SK-N-SH (cell line): ENCODE results near the gene EN2. TPM values are rescaled to one million over a fixed set of nuclear protein-coding genes. Genes with fewer than 3 reads are reported as not detected.

Experiments used
- CTCF ChIA-PET: fragments of 300-600, 350-600 bp; formaldehyde crosslinking; extraction: SDS; loops from one replicate; lab custom pipeline; 2021; lab: Yijun Ruan, JAX
- POLR2A ChIA-PET: fragments of 350-600 bp; sonication (Branson Sonifier 250); formaldehyde crosslinking; extraction: SDS; loops from one replicate; lab custom pipeline; 2020; ENCODE audit warnings: antibody characterized with exemption, inconsistent platforms; lab: Yijun Ruan, JAX
- DNase-seq: peaks from one replicate; pipeline ENCODE4 v3.0.0; 2012
- H2AFZ ChIP-seq: fragments of 200-600 bp; sonication (generic); 2 replicates; pipeline ENCODE4 v1.8.1; 2016; ENCODE audit warnings: antibody characterized with exemption, mild to moderate bottlenecking, low read depth
- H3F3A ChIP-seq: fragments of 200-600 bp; sonication (generic); replicated peaks from 2 replicates; pipeline ENCODE3; 2016; ENCODE audit warnings: antibody characterized with exemption, mild to moderate bottlenecking; ENCODE audit not compliant: insufficient read depth
- H3K27ac ChIP-seq, 2 experiments: fragments of 200-500 bp in 1 of 2; fragments of 200-600 bp in 1 of 2; sonication (Bioruptor generic) in 1 of 2; sonication (generic), shearing (Covaris generic) in 1 of 2; 2 replicates each; pipeline versions ENCODE4 v1.5.1 to v1.6.1; 2014 to 2016; ENCODE audit warnings: low read depth in 2 of 2, inconsistent platforms in 1 of 2, low read length in 1 of 2, mild to moderate bottlenecking in 1 of 2, mixed read lengths in 1 of 2
- H3K27me3 ChIP-seq: fragments of 200-600 bp; sonication (generic), shearing (Covaris generic); 2 replicates; pipeline ENCODE4 v1.6.1; 2016; ENCODE audit warnings: mixed run types; ENCODE audit not compliant: insufficient read depth
- H3K36me3 ChIP-seq, 2 experiments: fragments of 200-500 bp in 1 of 2; fragments of 200-600 bp in 1 of 2; sonication (Bioruptor generic) in 1 of 2; sonication (generic) in 1 of 2; replicated peaks in 1 of 2; 2 replicates each; pipeline versions ENCODE3 to v1.5.1; 2014 to 2016; ENCODE audit warnings: low read length in 1 of 2, mild to moderate bottlenecking in 1 of 2; ENCODE audit not compliant: insufficient read depth in 2 of 2, control insufficient read depth in 1 of 2
- H3K4me1 ChIP-seq, 2 experiments: fragments of 200-500 bp in 1 of 2; fragments of 200-600 bp in 1 of 2; sonication (Bioruptor generic) in 1 of 2; sonication (generic), shearing (Covaris generic) in 1 of 2; 2 replicates each; pipeline versions ENCODE4 v1.5.1 to v1.6.1; 2014 to 2016; ENCODE audit warnings: low read depth in 1 of 2, low read length in 1 of 2, mixed run types in 1 of 2; ENCODE audit not compliant: insufficient read depth in 2 of 2, control insufficient read depth in 1 of 2
- H3K4me2 ChIP-seq: fragments of 200-600 bp; sonication (generic), shearing (Covaris generic); 2 replicates; pipeline ENCODE4 v1.6.1; 2017; ENCODE audit warnings: mixed run types
- H3K4me3 ChIP-seq, 2 experiments: fragments of 200-500 bp in 1 of 2; fragments of 200-600 bp in 1 of 2; sonication (Bioruptor generic) in 1 of 2; sonication (generic), shearing (Covaris generic) in 1 of 2; 2 replicates each; pipeline versions ENCODE4 v1.5.1 to v1.8.1; 2014 to 2016; ENCODE audit warnings: low read depth in 2 of 2, inconsistent platforms in 1 of 2, low read length in 1 of 2, mild to moderate bottlenecking in 1 of 2, mixed read lengths in 1 of 2, moderate library complexity in 1 of 2
- H3K79me2 ChIP-seq: fragments of 200-600 bp; sonication (generic); 2 replicates; pipeline ENCODE4 v1.8.1; 2017; ENCODE audit warnings: mild to moderate bottlenecking; ENCODE audit not compliant: insufficient read depth
- H3K9ac ChIP-seq: fragments of 200-600 bp; sonication (generic); 2 replicates; pipeline ENCODE4 v1.6.1; 2017; ENCODE audit warnings: mixed run types
- H3K9me2 ChIP-seq: fragments of 200-600 bp; sonication (generic); 2 replicates; pipeline ENCODE4 v1.6.1; 2017; ENCODE audit warnings: mixed run types
- H3K9me3 ChIP-seq: fragments of 200-600 bp; sonication (generic); 2 replicates; pipeline ENCODE4 v1.6.1; 2017; ENCODE audit warnings: mixed run types, mild to moderate bottlenecking, moderate library complexity
- H4K20me1 ChIP-seq: fragments of 200-600 bp; sonication (generic); 2 replicates; pipeline ENCODE4 v1.6.1; 2017; ENCODE audit warnings: mild to moderate bottlenecking, mixed run types; ENCODE audit not compliant: insufficient read depth
- EP300 ChIP-seq, 2 experiments: IDR thresholded peaks; 2 replicates each; pipeline versions ENCODE4 v1.4.0 to v1.6.1; 2012; ENCODE audit warnings: borderline replicate concordance in 1 of 2, low read depth in 1 of 2, low read length in 1 of 2
- EZH2phosphoT487 ChIP-seq: fragments of 200-600 bp; sonication (generic); IDR thresholded peaks from 2 replicates; pipeline ENCODE4 v1.6.1; 2017; ENCODE audit warnings: low read depth, mixed run types, mild to moderate bottlenecking, antibody characterized with exemption, moderate library complexity, borderline replicate concordance
- FOXM1 ChIP-seq: IDR thresholded peaks from 2 replicates; pipeline ENCODE4 v1.4.0; 2012; ENCODE audit warnings: low read depth, mild to moderate bottlenecking
- GATA2 ChIP-seq: sonication (generic); formaldehyde crosslinking; IDR thresholded peaks from 2 replicates; pipeline ENCODE4 v1.5.0; 2020; ENCODE audit warnings: mild to moderate bottlenecking, missing genetic modification reagents
- JUND ChIP-seq: IDR thresholded peaks from 2 replicates; pipeline ENCODE4 v1.4.0; 2012
- MXI1 ChIP-seq: IDR thresholded peaks from 2 replicates; pipeline ENCODE4 v1.6.1; 2012; ENCODE audit warnings: mild to moderate bottlenecking, low read depth, low read length, improper control_type of control experiment
- NFIC ChIP-seq: IDR thresholded peaks from 2 replicates; pipeline ENCODE4 v1.4.0; 2012; ENCODE audit warnings: borderline replicate concordance
- POLR2AphosphoS5 ChIP-seq: IDR thresholded peaks from 2 replicates; pipeline ENCODE4 v1.6.1; 2012; ENCODE audit warnings: low read depth, low read length
- RAD21 ChIP-seq: IDR thresholded peaks from 2 replicates; pipeline ENCODE4 v1.6.1; 2012; ENCODE audit warnings: mild to moderate bottlenecking, low read length
- RFX5 ChIP-seq: IDR thresholded peaks from 2 replicates; pipeline ENCODE4 v1.6.1; 2012; ENCODE audit warnings: mild to moderate bottlenecking, improper control_type of control experiment, low read length
- SIN3A ChIP-seq: IDR thresholded peaks from 2 replicates; pipeline ENCODE4 v1.6.1; 2012; ENCODE audit warnings: low read depth, mild to moderate bottlenecking, low read length, moderate library complexity, borderline replicate concordance
- TAF1 ChIP-seq: IDR thresholded peaks from 2 replicates; pipeline ENCODE4 v1.6.1; 2012; ENCODE audit warnings: low read depth, mild to moderate bottlenecking, low read length, moderate library complexity, borderline replicate concordance
- TCF12 ChIP-seq: IDR thresholded peaks from 2 replicates; pipeline ENCODE4 v1.4.0; 2012
- WGBS: methylation state at CpG from one replicate; pipeline ENCODE4 v1.1.6; 2017; ENCODE audit warnings: low lambda C conversion rate; 5-methylcytosine and 5-hydroxymethylcytosine counted together
- polyA plus RNA-seq, 3 experiments: library from polyadenylated mRNA; depleted of rRNA; stranded (reverse); fragments of >200 nt; gene quantifications; 2 replicates each; pipeline ENCODE4 v1.2.3, GENCODE V29; 2012
- TF ChIP-seq, protein P1 (sequence below): IDR thresholded peaks from 2 replicates; pipeline ENCODE4 v1.4.0; 2012; ENCODE audit warnings: low read depth
- TF ChIP-seq, protein P2 (sequence below): fragments of 200-600 bp; sonication (generic); IDR thresholded peaks from 2 replicates; pipeline ENCODE4 v1.6.1; 2017; ENCODE audit warnings: antibody characterized with exemption, mild to moderate bottlenecking, moderate library complexity
- TF ChIP-seq, protein P3 (sequence below): IDR thresholded peaks from 2 replicates; pipeline ENCODE4 v1.6.1; 2012; ENCODE audit warnings: mild to moderate bottlenecking, low read depth, low read length, moderate library complexity
- TF ChIP-seq, protein P4 (sequence below): IDR thresholded peaks from 2 replicates; pipeline ENCODE4 v1.4.0; 2012; ENCODE audit warnings: low read depth, borderline replicate concordance
- TF ChIP-seq, protein P5 (sequence below): IDR thresholded peaks from 2 replicates; pipeline ENCODE4; 2012

Gene EN2
- polyA plus RNA-seq, 1 of the 3 experiments (the other 2 are of a cell fraction), result 0.02 TPM

DNA sequence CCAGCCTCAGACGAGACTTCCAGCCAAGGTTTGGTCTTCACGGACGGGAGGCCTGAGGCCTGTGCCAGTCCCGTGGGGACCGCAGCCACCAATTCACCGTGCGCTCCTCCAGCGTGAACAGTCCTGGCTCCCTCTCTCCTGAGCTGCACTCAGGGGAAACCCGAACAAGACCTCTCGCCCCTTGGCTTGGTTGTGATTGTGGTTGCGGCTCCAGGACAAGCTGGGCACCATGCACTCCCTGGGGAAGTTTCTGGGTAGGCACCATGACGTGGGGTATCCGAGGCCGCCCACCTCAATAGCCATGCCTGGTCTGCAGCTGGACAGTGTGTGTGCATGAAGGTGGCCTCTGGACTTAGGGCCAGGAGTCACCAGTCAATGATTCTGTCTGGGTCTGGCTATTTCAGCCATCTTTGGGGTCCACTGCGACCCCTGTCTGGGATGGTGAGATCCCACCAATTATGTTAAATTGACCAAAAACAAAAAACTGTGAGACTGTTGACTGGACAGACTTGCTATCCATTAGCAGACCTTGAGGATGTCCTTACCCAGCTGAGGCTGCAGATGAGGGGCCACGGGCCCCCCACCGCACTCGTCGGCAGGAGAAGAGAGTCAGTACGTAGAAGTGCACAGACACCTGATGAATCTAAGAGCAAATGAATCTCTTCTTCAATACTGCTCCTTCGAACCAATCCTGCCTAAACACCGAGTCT, 33.5 kb upstream of the EN2 start:
- POLR2A ChIA-PET, result no interaction called here
- 23% methylated on average over 22 of the region's 22 CpGs for WGBS
- no peak overlapping the region for H3K4me3 ChIP-seq
- DNase-seq, result no peak
- no peaks in the 10 kb centered on the region for H3K9me2 ChIP-seq
- H2AFZ ChIP-seq, result no peak overlapping the region
- H3K9me3 ChIP-seq, result no peaks in the 10 kb centered on the region
- H3F3A ChIP-seq, result no peaks in the 10 kb centered on the region
- no peak overlapping the region for H3K9ac ChIP-seq
- H3K27me3 ChIP-seq, result peaks cover 100% of the 10 kb centered on the region
- no peaks in the 10 kb centered on the region for H3K36me3 ChIP-seq
- no peak overlapping the region for H3K4me2 ChIP-seq
- TF ChIP-seq TCF12 (no peak), SIN3A (no peak), RFX5 (no peak), MXI1 (no peak), TAF1 (no peak), EZH2phosphoT487 (no peak), FOXM1 (no peak)
- TF ChIP-seq, protein P1, sequence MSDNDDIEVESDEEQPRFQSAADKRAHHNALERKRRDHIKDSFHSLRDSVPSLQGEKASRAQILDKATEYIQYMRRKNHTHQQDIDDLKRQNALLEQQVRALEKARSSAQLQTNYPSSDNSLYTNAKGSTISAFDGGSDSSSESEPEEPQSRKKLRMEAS, result no peak
- TF ChIP-seq, protein P2, sequence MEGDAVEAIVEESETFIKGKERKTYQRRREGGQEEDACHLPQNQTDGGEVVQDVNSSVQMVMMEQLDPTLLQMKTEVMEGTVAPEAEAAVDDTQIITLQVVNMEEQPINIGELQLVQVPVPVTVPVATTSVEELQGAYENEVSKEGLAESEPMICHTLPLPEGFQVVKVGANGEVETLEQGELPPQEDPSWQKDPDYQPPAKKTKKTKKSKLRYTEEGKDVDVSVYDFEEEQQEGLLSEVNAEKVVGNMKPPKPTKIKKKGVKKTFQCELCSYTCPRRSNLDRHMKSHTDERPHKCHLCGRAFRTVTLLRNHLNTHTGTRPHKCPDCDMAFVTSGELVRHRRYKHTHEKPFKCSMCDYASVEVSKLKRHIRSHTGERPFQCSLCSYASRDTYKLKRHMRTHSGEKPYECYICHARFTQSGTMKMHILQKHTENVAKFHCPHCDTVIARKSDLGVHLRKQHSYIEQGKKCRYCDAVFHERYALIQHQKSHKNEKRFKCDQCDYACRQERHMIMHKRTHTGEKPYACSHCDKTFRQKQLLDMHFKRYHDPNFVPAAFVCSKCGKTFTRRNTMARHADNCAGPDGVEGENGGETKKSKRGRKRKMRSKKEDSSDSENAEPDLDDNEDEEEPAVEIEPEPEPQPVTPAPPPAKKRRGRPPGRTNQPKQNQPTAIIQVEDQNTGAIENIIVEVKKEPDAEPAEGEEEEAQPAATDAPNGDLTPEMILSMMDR, result no peak
- H3K27ac ChIP-seq, result no peak overlapping the region
- H3K79me2 ChIP-seq, result no peaks in the 10 kb centered on the region
- H4K20me1 ChIP-seq, result no peaks in the 10 kb centered on the region
- H3K4me1 ChIP-seq, result no peaks in the 10 kb centered on the region
- CTCF ChIA-PET, result interaction anchor here (1.4 to 2.0 kb wide), 2 partner anchors 11 to 12 kb away, joined by 3 to 12 read pairs; no protein-coding TSS in a partner anchor

DNA sequence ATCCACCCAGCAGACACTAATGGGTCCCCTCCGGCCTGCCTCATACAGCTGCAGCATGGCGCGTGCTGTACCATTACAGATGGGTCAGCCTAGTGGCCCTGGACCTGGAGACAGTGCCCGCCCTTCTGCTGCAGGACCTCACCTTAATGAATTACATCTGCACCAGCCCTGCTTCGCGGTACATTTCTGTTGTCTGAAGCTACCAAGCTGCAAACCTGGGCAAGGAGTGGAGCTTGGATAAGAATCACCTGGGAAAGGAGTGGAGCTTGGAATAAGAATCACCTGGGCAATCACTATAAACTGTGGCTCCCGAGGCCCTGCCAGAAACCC, 33.0 kb upstream of the EN2 start:
- peaks cover 100% of the 10 kb centered on the region for H3K27me3 ChIP-seq
- ChIA-PET POLR2A (no interaction called here), CTCF (interaction anchor here (1.4 to 2.0 kb wide), 2 partner anchors 10 to 12 kb away, joined by 3 to 12 read pairs; no protein-coding TSS in a partner anchor)
- TF ChIP-seq POLR2AphosphoS5 (no peak), GATA2 (CRISPR knock-in tag) (no peak), EP300 (IDR thresholded peaks at IDR 0.05; ENCODE audit: borderline replicate concordance in 1 of 2, low read depth in 1 of 2, low read length in 1 of 2) (no peak), SIN3A (no peak), RAD21 (no peak), NFIC (no peak), JUND (no peak)
- TF ChIP-seq, protein P3, sequence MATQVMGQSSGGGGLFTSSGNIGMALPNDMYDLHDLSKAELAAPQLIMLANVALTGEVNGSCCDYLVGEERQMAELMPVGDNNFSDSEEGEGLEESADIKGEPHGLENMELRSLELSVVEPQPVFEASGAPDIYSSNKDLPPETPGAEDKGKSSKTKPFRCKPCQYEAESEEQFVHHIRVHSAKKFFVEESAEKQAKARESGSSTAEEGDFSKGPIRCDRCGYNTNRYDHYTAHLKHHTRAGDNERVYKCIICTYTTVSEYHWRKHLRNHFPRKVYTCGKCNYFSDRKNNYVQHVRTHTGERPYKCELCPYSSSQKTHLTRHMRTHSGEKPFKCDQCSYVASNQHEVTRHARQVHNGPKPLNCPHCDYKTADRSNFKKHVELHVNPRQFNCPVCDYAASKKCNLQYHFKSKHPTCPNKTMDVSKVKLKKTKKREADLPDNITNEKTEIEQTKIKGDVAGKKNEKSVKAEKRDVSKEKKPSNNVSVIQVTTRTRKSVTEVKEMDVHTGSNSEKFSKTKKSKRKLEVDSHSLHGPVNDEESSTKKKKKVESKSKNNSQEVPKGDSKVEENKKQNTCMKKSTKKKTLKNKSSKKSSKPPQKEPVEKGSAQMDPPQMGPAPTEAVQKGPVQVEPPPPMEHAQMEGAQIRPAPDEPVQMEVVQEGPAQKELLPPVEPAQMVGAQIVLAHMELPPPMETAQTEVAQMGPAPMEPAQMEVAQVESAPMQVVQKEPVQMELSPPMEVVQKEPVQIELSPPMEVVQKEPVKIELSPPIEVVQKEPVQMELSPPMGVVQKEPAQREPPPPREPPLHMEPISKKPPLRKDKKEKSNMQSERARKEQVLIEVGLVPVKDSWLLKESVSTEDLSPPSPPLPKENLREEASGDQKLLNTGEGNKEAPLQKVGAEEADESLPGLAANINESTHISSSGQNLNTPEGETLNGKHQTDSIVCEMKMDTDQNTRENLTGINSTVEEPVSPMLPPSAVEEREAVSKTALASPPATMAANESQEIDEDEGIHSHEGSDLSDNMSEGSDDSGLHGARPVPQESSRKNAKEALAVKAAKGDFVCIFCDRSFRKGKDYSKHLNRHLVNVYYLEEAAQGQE, result no peak
- TF ChIP-seq, protein P4, sequence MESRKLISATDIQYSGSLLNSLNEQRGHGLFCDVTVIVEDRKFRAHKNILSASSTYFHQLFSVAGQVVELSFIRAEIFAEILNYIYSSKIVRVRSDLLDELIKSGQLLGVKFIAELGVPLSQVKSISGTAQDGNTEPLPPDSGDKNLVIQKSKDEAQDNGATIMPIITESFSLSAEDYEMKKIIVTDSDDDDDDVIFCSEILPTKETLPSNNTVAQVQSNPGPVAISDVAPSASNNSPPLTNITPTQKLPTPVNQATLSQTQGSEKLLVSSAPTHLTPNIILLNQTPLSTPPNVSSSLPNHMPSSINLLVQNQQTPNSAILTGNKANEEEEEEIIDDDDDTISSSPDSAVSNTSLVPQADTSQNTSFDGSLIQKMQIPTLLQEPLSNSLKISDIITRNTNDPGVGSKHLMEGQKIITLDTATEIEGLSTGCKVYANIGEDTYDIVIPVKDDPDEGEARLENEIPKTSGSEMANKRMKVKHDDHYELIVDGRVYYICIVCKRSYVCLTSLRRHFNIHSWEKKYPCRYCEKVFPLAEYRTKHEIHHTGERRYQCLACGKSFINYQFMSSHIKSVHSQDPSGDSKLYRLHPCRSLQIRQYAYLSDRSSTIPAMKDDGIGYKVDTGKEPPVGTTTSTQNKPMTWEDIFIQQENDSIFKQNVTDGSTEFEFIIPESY, result no peak
- TF ChIP-seq, protein P1, result no peak
- TF ChIP-seq, protein P5, sequence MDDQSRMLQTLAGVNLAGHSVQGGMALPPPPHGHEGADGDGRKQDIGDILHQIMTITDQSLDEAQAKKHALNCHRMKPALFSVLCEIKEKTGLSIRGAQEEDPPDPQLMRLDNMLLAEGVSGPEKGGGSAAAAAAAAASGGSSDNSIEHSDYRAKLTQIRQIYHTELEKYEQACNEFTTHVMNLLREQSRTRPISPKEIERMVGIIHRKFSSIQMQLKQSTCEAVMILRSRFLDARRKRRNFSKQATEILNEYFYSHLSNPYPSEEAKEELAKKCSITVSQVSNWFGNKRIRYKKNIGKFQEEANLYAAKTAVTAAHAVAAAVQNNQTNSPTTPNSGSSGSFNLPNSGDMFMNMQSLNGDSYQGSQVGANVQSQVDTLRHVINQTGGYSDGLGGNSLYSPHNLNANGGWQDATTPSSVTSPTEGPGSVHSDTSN, result no peak

More for the DNA sequence above, 33.0 kb upstream of the EN2 start:
- Histone ChIP-seq H3K9me3 (no peaks in the 10 kb centered on the region), H3K9me2 (no peaks in the 10 kb centered on the region), H3K4me1 (no peaks in the 10 kb centered on the region), H2AFZ (no peak overlapping the region), H3K4me3 (no peak overlapping the region), H3K4me2 (no peak overlapping the region), H3F3A (no peaks in the 10 kb centered on the region), H4K20me1 (no peaks in the 10 kb centered on the region), H3K79me2 (no peaks in the 10 kb centered on the region), H3K9ac (no peak overlapping the region), H3K36me3 (no peaks in the 10 kb centered on the region), H3K27ac (no peak overlapping the region)
- WGBS, result 8% methylated on average over 7 of the region's 7 CpGs
- DNase-seq, result no peak
